Lower leg skin (tissue), 3 donors: Measurements from ENCODE around the gene NSL1.

ENCODE experiments used
- CTCF ChIP-seq, 3 donors: fragments of 450-650 bp; IDR thresholded peaks; one replicate each; pipeline ENCODE4 v1.5.1; 2016; ENCODE audit warnings: antibody characterized with exemption in 3 of 3, mild to moderate bottlenecking in 3 of 3, moderate library complexity in 2 of 3
- POLR2A ChIP-seq, 2 donors: fragments of 450-650 bp; IDR thresholded peaks; one replicate each; pipeline ENCODE4 v1.6.1; 2016 to 2017; ENCODE audit warnings: antibody characterized with exemption in 2 of 2, mild to moderate bottlenecking in 1 of 2, moderate library complexity in 1 of 2

DNA sequence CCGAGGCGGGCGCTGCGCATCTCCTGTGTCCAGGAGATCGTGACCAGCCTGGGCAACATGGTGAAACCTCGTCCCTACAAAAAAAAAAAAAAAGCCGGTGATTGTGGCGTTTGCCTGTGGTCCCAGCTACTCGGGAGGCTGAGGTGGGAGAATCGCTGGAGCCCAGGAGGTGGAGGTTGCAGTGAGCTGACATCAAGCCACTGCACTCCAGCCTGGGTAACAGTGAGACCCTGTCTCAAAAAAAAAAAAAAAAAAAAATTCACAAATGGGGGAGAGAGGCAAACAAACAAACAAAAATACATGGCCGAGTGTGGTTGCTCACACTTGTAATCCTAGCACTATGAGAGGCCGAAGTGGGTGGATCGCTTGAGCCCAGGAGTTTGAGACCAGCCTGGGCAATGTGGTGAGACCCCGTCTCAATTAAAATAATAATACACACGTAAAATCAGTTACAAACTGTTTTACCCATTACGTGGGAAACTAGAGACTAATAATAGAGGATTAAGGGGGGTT, 875 bp upstream of the NSL1 start:
- TF ChIP-seq CTCF (IDR thresholded peaks at IDR 0.05) (no peak), POLR2A (IDR thresholded peaks at IDR 0.05) (no peak)
